NK-92 treated with Interleukin-12 subunit alpha and Interleukin-12 subunit beta, amount 100 ng/mL, for 24 hours (cell line): Measurements from ENCODE around the gene KCNK10.
"Not testable (repeated sequence)": the region's sequence is repeated elsewhere in the genome, so short reads cannot be mapped to it uniquely, and the experiment has no call there.

ENCODE experiments used
- DNase-seq: peaks from one replicate; lab custom pipeline; 2025; lab: John Stamatoyannopoulos, UW

Gene KCNK10

GRCh38 chr14:88270776-88271175 is 52.3 kb downstream of the KCNK10 start:
- no peak for DNase-seq

DNA sequence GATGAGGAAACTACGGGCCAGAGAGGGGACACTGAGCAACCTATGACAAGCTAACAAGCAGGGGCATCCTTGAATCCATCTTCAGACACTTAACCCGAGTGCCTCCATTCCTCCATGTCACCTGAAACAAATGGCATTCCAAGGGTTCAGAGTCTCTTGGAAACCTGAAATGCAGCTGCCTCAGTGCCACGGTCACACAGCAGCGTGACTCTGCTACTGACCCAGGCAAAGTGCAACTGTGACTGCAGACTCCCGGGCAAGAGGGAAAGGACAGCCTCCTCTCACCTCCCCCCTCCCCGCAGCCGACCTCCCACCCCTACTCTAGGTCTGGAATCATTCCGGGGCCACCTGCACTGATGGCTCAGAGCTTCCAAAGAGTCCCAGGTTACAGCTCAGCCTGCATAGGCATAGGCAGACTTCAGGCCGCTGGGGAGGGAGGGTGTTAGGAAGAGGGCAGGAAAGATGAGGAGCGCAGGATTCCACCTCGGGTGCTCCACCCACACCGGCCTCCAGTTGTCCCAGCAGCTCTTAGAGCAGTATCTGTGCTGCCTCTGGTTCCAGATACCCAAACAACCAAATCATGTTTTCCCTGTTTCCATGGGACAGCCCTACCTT is 53.2 kb downstream of the KCNK10 start:
- DNase-seq: no peak

DNA sequence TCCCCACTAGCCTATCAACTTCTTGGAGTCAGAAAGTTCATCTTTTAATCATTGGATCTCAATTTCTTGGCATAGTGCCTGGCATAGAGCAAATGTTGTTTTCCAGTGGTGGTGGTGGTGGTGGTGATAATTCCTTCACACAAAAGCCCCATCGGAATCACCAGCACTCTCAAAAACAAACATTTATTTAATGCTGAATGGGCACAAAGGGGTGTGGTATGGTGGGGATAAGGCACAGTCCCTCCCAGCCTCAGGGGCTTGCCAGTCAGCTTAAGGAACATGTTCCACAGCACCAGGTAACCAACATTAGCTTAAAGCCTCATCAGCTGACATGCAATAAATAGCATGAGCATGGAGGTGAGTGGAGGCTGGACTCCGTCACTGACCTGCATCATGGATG is 56.6 kb downstream of the KCNK10 start:
- no peak for DNase-seq

DNA sequence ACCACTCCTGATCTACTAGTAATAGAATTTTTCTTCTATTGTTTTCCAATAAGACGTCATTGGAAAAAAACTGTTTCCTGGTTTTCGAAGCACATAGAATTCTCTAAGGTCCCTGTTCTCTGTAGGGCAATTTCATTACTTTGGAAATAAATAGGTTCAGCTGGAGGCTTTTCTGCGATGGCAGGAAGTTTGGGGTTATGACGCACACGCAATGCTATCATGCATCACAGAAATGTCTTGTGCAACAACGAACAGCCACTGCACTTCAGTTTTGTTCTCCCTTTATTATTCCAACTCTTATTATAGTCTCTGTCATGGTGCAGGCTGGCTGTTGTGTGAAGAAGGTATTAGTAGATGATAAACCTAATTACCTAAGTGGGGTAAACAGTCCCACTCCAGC is 59.0 kb downstream of the KCNK10 start:
- DNase-seq: no peak

GRCh38 chr14:88261302-88261701 is 61.8 kb downstream of the KCNK10 start:
- DNase-seq: not testable (repeated sequence)

GRCh38 chr14:88258021-88258420 is 65.0 kb downstream of the KCNK10 start:
- no peak for DNase-seq

DNA sequence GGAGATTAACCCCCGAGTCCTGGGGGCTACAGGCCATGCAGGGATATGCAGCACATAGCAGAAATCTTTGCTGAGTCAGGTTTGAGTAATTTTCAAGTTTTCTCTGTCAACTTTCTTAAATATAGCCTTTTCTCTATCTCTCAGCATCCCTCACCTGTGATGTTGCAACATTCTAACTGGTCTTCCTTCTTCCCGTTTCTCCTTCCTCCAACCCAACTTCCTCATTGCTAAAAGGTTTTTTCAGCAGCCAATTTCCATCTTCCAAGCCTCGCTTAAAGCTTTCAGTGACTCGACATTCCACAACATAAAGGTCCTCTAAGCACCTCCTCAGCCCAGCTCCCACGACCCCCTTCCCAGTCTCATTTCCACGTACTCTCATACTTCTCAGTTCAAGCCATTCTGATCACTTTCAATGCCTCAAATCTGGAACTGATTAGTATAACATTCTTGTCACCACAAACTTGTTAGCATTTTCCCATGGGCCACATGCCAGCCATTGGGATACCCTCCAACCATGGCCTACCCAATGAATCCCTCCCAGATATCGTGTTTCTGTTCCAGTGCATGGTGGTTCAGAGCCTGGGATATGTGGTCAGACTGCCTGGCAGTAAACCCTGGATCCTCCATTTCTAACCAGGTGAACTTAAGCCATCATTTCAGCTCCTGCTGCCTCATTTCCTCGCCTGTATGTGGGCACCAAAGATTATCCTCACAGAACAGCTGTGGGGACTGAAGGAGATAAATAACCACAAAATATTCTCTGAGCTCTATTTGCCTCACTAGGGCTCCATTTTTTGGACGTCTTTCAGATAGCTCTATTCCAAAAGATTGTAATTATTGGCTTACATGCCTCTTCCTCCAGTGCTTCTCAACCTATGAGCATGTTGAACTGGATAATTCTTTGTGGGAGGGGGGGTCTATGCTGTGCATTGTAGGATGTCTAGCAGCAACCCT is 65.8 kb downstream of the KCNK10 start:
- DNase-seq: no peak

- DNase-seq: no peak
Observed at GRCh38 chr14:88255798-88256197, 67.3 kb downstream of the KCNK10 start.

DNA sequence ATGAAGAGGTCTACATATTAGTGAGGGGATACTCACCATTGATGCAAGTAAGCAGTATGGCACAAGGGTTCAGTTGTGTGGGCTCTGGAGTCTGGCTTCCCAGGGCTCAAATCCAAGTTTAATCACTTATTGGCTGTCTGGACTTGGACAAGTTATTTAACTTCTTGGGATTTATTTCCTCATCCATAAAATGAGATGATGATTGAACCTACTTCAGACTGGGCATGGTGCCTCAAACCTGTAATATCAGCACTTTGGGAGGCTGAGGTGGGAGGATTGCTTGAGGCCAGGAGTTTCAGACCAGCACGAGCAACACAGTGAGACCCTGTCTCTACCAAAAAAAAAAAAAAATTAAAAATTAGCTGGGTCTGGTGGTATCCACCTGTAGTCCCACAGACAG is 67.9 kb downstream of the KCNK10 start:
- no peak for DNase-seq

DNA sequence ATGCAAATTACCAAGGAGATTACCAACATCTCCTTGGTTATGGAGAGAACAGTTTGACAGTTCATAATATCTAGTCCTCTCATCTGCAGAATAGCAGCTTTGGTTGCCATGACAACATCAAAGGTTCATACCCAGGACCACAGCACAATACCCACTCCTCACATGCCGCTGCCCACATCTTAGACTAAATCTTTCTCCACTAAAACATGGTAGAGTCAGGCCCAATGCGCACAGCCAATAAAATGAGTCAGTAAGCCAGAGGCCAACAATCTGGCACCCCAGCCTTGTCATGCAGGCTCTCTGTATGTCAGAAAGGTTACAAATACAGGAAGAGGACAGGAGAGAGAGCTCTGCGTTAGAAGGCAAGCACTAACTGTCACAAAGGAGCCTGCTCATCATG is 70.6 kb downstream of the KCNK10 start:
- no peak for DNase-seq

DNA sequence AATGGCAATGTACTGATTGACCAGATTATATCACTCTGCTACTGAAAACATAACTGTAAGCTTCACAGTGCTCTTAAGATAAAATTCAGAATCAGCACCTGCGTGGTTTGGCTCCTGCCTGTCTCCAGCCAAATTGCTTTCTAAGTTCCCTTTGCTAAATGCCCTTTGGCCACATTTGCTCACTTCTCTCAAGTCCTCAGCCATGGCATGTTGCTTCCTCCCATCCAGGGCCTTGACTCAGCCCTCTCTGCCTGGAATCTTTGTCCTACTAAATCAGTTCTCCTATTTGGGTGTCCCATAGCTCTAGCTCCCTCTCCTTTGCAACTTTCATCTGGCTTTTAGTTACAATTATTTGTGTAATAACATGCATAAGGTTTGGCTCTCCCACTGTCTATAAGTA is 71.4 kb downstream of the KCNK10 start:
- DNase-seq: no peak

DNA sequence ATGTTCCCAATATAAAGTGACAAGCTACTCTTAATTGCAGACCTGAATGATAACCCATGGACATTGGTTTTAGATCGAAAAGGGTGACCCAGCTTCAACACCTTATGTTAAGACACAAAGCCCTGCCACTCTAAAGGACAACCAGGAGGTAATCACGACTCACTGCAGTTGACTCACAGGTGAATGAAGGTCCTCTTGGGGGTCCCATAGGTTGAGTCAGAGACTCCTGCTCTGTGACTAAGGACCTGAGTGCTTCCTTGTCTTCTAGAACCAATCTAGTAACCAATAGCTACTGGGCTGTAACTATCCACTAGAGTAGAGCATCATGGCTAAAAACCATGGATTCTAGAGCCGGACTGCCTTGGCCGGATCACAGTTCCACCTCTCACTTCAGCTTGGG is 73.8 kb downstream of the KCNK10 start:
- no peak for DNase-seq

DNA sequence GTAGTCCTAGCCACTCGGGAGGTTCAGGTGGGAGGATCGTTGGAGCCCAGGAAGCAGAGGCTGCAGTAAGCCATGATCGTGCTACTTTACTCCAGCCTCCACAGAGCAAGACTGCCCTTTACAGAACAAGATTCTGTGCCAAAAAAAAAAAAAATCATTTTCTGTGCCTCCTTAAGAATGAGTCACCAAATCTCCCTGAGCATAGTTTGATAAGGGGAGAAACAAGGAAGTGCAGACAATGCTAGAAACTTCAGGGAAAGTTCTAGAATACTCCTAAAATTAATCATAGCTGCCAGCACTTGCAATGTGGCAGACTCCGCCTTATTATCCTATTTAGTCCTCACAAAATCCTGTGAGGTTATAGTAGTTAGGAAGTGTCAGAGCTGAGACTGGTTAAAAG is 74.5 kb downstream of the KCNK10 start:
- no peak for DNase-seq

DNA sequence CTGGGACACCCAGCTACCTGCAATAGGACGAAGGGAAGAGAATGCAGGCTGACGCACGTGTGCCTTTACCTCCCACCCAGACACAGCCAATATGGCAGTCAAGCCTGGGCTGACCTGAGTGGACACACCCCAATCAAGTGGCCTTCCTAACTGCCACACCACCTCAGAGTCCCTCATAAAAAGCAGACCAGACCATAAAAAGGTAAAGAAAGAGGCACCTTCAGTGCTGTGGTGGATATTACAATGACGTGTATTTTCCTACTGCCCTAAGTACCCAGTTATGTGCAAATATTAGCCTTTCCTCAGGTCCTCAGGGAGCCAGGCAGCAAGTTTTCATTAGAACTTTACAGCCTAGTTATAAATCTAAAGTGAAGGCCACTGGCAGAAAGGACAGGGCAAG is 75.8 kb downstream of the KCNK10 start:
- no peak for DNase-seq

DNA sequence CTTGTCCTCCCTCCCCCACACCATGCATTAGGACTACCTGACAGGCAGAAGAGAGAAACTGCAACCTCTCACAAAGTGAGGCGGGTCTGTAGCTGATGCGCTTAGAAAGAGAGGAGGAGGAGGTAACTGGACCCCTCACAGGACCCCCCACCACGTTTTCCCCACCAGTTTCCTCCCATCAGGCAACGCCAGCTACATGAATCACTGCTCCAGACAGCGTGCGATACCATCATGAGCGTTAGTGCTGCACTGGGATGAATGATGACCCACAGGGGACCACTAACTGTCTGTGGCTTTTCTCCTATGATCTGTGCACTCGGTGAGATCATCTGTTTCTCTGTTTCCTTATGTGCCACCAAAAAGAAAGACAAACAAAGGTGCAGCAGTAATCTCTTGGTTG is 77.7 kb downstream of the KCNK10 start:
- no peak for DNase-seq

GRCh38 chr14:88243946-88244345 is 79.1 kb downstream of the KCNK10 start:
- no peak for DNase-seq

DNA sequence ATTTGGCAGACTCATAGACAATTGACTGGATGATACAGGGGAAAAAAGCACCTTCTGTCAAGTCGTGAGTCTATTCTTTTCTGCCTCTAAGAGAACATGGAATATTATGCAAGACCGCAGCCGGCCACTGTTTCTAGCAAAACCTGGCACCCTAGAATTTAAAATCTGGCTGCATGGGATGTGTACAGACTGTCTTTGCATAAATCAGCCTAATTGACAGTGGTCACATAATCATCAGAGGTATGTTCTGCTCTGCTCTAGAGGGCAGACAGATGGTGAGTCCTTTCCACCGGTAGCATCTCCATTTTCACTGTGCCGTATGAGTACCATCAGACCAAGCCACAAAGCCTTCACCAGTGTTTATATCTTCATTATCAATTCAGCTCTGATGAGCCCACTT is 80.6 kb downstream of the KCNK10 start:
- no peak for DNase-seq

DNA sequence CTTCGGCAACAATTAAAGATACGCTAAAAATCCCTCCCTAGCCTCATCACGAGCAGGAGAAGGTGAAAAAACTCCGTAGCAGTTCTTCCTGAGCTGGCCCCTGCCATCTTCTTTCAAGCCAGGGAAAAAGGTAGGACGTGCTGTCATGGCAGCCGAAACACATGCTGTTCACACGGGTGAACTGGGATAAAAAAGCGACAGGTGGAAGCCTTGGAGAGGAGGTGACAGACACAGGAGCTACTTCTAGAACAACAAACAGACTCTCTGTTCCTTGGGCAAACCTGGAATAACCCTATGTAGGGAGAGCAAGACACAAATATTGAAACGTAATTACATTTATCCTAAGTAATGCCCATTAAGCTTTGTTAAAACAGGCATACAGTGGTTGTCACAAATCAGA is 81.3 kb downstream of the KCNK10 start:
- no peak for DNase-seq

GRCh38 chr14:88234442-88234841 is 88.6 kb downstream of the KCNK10 start:
- DNase-seq: no peak

DNA sequence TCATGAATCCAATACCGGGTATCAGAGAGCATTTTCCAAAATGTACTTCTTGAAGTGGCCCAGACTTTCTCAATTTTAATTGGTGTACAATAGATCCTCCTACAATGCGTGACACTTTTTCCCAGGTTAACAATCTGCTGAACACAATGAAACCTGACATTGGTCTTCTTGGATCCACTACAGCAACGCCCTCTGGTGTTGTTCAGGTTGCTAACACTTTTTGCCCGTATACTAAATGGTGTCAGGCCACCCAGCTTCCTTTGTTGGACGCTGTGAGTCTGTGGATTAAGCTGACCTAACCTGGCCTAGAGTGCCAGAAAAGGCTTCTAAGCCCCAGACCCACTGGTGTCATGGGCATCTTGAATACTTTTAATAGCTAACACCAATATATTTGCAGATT is 89.2 kb downstream of the KCNK10 start:
- no peak for DNase-seq

- no peak for DNase-seq
Observed at GRCh38 chr14:88232771-88233170, 90.3 kb downstream of the KCNK10 start.

DNA sequence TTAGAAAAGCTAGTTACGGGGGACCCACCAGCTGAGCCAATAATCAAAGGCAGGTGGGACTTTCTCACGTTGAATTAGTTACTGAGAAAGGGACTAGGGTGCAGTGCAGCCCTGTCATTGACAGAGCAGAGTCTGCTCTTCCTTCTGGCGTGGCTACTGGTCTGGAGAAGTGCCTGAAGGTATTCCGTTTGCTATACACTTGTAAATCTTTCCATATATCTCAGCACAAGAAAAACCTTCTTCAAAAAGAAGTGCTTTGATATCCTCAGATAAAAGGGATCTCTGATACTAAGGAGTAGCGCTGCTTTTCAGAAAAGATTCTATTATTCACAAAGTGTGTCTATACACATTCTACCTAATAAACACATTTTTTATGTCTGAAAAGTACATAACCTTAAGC is 91.5 kb downstream of the KCNK10 start:
- no peak for DNase-seq

- no peak for DNase-seq
Observed at GRCh38 chr14:88229428-88229827, 93.6 kb downstream of the KCNK10 start.
